IMR-90 (cell line): ENCODE results near the gene GPHA2. TPM values are rescaled to one million over a fixed set of nuclear protein-coding genes. Genes with fewer than 3 reads are reported as not detected.
"Not testable (repeated sequence)": the region's sequence is repeated elsewhere in the genome, so short reads cannot be mapped to it uniquely, and the experiment has no call there.

Experiments
- ATAC-seq: fragments of 200-7000 bp; cut with Tn5 transposase; 2 replicates; pipeline ENCODE4 v1.9.1; 2020; ENCODE audit warnings: low read depth, mild to moderate bottlenecking, moderate library complexity
- BruUV-seq: library from RNA; stranded (reverse); fragments of 400-500 nt; replicated peaks from 2 replicates; lab custom pipeline; 2021; lab: Mats Ljungman, UMichigan
- CTCF ChIA-PET: fragments of 300-600 bp; formaldehyde crosslinking; extraction: SDS; loops from one replicate; lab custom pipeline; 2021; ENCODE audit warnings: antibody characterized with exemption; lab: Yijun Ruan, JAX
- POLR2A ChIA-PET: fragments of 300-600 bp; sonication (Branson Sonifier 250); formaldehyde crosslinking; loops from one replicate; lab custom pipeline; 2022; ENCODE audit warnings: antibody characterized with exemption; ENCODE audit not compliant: unreplicated experiment; lab: Charles Lee
- DNase-seq: peaks from one replicate; pipeline ENCODE4 v3.0.0; 2013
- H2AFZ ChIP-seq: replicated peaks from 2 replicates; pipeline ENCODE3; 2013; ENCODE audit warnings: low read length, mild to moderate bottlenecking; ENCODE audit not compliant: poor library complexity
- H2AK5ac ChIP-seq: 2 replicates; pipeline ENCODE4 v1.6.1; 2013; ENCODE audit warnings: low read depth, low read length, inconsistent platforms
- H2AK9ac ChIP-seq: replicated peaks from 2 replicates; pipeline ENCODE3; 2013; ENCODE audit warnings: mild to moderate bottlenecking, low read depth, low read length, moderate library complexity; ENCODE audit not compliant: poor library complexity
- H2BK120ac ChIP-seq: 2 replicates; pipeline ENCODE4 v1.6.1; 2013; ENCODE audit warnings: low read depth, low read length, inconsistent platforms
- H2BK15ac ChIP-seq: 3 replicates; pipeline ENCODE4 v1.6.1; 2013; ENCODE audit warnings: low read depth, low read length, inconsistent platforms
- H2BK20ac ChIP-seq: 2 replicates; pipeline ENCODE4 v1.6.1; 2013; ENCODE audit warnings: low read depth, mild to moderate bottlenecking, inconsistent platforms, low read length, moderate library complexity
- H2BK5ac ChIP-seq: 2 replicates; pipeline ENCODE4 v1.6.1; 2013; ENCODE audit warnings: mild to moderate bottlenecking, low read depth, low read length, inconsistent platforms; ENCODE audit not compliant: poor library complexity, severe bottlenecking
- H3K14ac ChIP-seq: replicated peaks from 2 replicates; pipeline ENCODE4 v1.6.1; 2013; ENCODE audit warnings: low read depth, low read length, inconsistent platforms
- H3K18ac ChIP-seq: 2 replicates; pipeline ENCODE4 v1.6.1; 2013; ENCODE audit warnings: low read depth, low read length, control low read depth
- H3K23ac ChIP-seq: 2 replicates; pipeline ENCODE4 v1.6.1; 2013; ENCODE audit warnings: low read depth, low read length, inconsistent platforms
- H3K27ac ChIP-seq: 2 replicates; pipeline ENCODE4 v1.5.1; 2013; ENCODE audit warnings: mild to moderate bottlenecking, control low read depth, low read length; ENCODE audit not compliant: insufficient read depth
- H3K27me3 ChIP-seq: 2 replicates; pipeline ENCODE4 v1.6.1; 2013; ENCODE audit warnings: low read length; ENCODE audit not compliant: control insufficient read depth, insufficient read depth
- H3K36me3 ChIP-seq: 2 replicates; pipeline ENCODE4 v1.6.1; 2013; ENCODE audit warnings: low read length, mixed read lengths; ENCODE audit not compliant: control insufficient read depth, insufficient read depth
- H3K4ac ChIP-seq: 2 replicates; pipeline ENCODE4 v1.6.1; 2013; ENCODE audit warnings: low read depth, low read length, inconsistent platforms
- H3K4me1 ChIP-seq: 2 replicates; pipeline ENCODE4 v1.6.1; 2013; ENCODE audit warnings: low read length, mixed read lengths; ENCODE audit not compliant: control insufficient read depth, insufficient read depth
- H3K4me2 ChIP-seq: 2 replicates; pipeline ENCODE4 v1.6.1; 2013; ENCODE audit warnings: low read depth, mild to moderate bottlenecking, control low read depth, low read length, moderate library complexity
- H3K4me3 ChIP-seq: 2 replicates; pipeline ENCODE4 v1.5.1; 2013; ENCODE audit warnings: low read depth, mild to moderate bottlenecking, control low read depth, low read length, moderate library complexity; ENCODE audit not compliant: insufficient read depth
- H3K56ac ChIP-seq: 2 replicates; pipeline ENCODE4 v1.6.1; 2013; ENCODE audit warnings: low read length, inconsistent platforms; ENCODE audit not compliant: insufficient read depth; ENCODE audit errors: extremely low read depth
- H3K79me1 ChIP-seq, 2 experiments: 2 replicates each; pipeline ENCODE4 v1.6.1; 2013; ENCODE audit warnings: low read length in 2 of 2, inconsistent platforms in 1 of 2, low read depth in 1 of 2
- H3K9ac ChIP-seq: 2 replicates; pipeline ENCODE4 v1.6.1; 2013; ENCODE audit warnings: low read depth, low read length, control low read depth
- H3K9me1 ChIP-seq: 2 replicates; pipeline ENCODE4 v1.6.1; 2013; ENCODE audit warnings: low read length, inconsistent platforms; ENCODE audit not compliant: insufficient read depth
- H3K9me3 ChIP-seq: 2 replicates; pipeline ENCODE4 v1.6.1; 2013; ENCODE audit warnings: low read length; ENCODE audit not compliant: control insufficient read depth, insufficient read depth
- H4K20me1 ChIP-seq: 2 replicates; pipeline ENCODE4 v1.6.1; 2013; ENCODE audit warnings: low read length, inconsistent platforms; ENCODE audit not compliant: insufficient read depth
- H4K5ac ChIP-seq: 2 replicates; pipeline ENCODE4 v1.6.1; 2013; ENCODE audit warnings: mild to moderate bottlenecking, low read depth, low read length, control low read depth
- H4K8ac ChIP-seq, 2 experiments: 2 replicates each; pipeline ENCODE4 v1.6.1; 2013; ENCODE audit warnings: low read depth in 2 of 2, low read length in 2 of 2, control low read depth in 1 of 2, inconsistent platforms in 1 of 2
- H4K91ac ChIP-seq: 2 replicates; pipeline ENCODE4 v1.6.1; 2013; ENCODE audit warnings: low read depth, low read length, inconsistent platforms; ENCODE audit not compliant: insufficient read depth
- WGBS, 2 experiments: methylation state at CpG; one replicate each; pipeline versions ENCODE4 v1.1.5 to v1.1.7; 2013; ENCODE audit warnings: missing lambda C conversion rate in 2 of 2; ENCODE audit not compliant: insufficient read length in 1 of 2; ENCODE audit errors: extremely low coverage in 2 of 2; 5-methylcytosine and 5-hydroxymethylcytosine counted together
- dilution Hi-C: fragments of 300-500 bp; cut with HindIII; formaldehyde crosslinking; loops from one replicate; pipeline ENCODE4 v1.14.3; 2018; ENCODE audit warnings: low sequenced_read_pairs; ENCODE audit not compliant: unreplicated experiment
- in situ Hi-C: fragments of 300-500 bp; cut with MboI; formaldehyde crosslinking; loops from 3 replicates; pipeline ENCODE4 v1.14.3; 2019; ENCODE audit warnings: low sequenced_read_pairs, inconsistent platforms, mixed read lengths
- intact Hi-C: fragments of 100-400 bp; cut with micrococcal nuclease; formaldehyde crosslinking; loops from 2 replicates; pipeline ENCODE4 v1.10.0; 2022
- polyA plus RNA-seq, 3 experiments: library from polyadenylated mRNA; depleted of rRNA; stranded (reverse); fragments of >200 nt; gene quantifications; 2 replicates each; pipeline ENCODE4 v1.2.3, GENCODE V29; 2012; ENCODE audit warnings: low replicate concordance in 1 of 3
- total RNA-seq: library from RNA; depleted of rRNA; stranded (reverse); fragments of >200 nt; gene quantifications from 2 replicates; pipeline ENCODE4 v1.2.3, GENCODE V29; 2012

GPHA2 gene
- total and polyA plus RNA-seq, 2 of the 4 experiments (the other 2 are of a cell fraction): not detected

DNA sequence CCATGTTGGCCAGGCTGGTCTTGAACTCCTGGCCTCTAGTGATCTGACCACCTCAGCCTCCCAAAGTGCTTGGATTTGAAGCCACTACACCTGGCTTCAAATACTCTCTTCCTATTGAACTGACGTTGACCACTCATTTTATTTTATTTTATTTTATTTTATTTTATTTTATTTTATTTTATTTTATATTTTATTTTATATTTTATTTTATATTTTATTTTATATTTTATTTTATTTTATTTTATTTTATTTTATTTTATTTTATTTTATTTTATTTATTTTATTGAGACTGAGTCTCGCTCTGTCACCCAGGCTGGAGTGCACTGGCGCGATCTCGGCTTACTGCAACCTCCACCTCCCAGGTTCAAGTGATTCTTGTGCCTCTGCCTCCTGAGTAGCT, 47.6 kb upstream of the GPHA2 start:
- H3K27me3 ChIP-seq, H3K27ac ChIP-seq, H3K4ac ChIP-seq, H3K18ac ChIP-seq, H3K36me3 ChIP-seq, H4K5ac ChIP-seq, BruUV-seq, H3K4me2 ChIP-seq, intact Hi-C loops, H3K9ac ChIP-seq, POLR2A ChIA-PET, H3K4me3 ChIP-seq, CTCF ChIA-PET, dilution Hi-C loops, H4K8ac ChIP-seq, H3K9me3 ChIP-seq, in situ Hi-C loops, H3K79me1 ChIP-seq, H2BK20ac ChIP-seq, H3K9me1 ChIP-seq, ATAC-seq, H2AFZ ChIP-seq, H3K4me1 ChIP-seq, H4K91ac ChIP-seq, H3K14ac ChIP-seq, H2BK5ac ChIP-seq, H4K20me1 ChIP-seq, H3K56ac ChIP-seq, H2AK9ac ChIP-seq, H2BK120ac ChIP-seq, H2AK5ac ChIP-seq, H3K23ac ChIP-seq, DNase-seq, H2BK15ac ChIP-seq: not testable (repeated sequence)
- no CpG with 5 or more reads among the region's 5 CpGs for WGBS, 2 experiments
